Upper lobe of left lung (tissue), 6 donors: ENCODE data around the gene CDK4. TPM values are rescaled to one million over a fixed set of nuclear protein-coding genes. Genes with fewer than 3 reads are reported as not detected.
"Not testable (repeated sequence)": the region's sequence is repeated elsewhere in the genome, so short reads cannot be mapped to it uniquely, and the experiment has no call there.

Source experiments
- ATAC-seq, 2 donors: fragments of 200-7000 bp; cut with Tn5 transposase; one replicate each; pipeline ENCODE4 v1.9.1; 2022; ENCODE audit warnings: mild to moderate bottlenecking in 2 of 2, moderate library complexity in 2 of 2; ENCODE audit not compliant: low FRiP score in 2 of 2
- DNase-seq, 2 donors: peaks; one replicate each; pipeline ENCODE4 v3.0.0-alpha.2; 2019 to 2020
- H3K27ac ChIP-seq, 4 donors: fragments of 200-600 bp; sonication (generic); one replicate each; pipeline ENCODE4 v1.5.1; 2016 to 2019
- H3K27me3 ChIP-seq, 4 donors: fragments of 200-600 bp; sonication (generic); one replicate each; pipeline ENCODE4 v1.5.1; 2017 to 2019
- H3K36me3 ChIP-seq, 4 donors: fragments of 200-600 bp; sonication (generic); one replicate each; pipeline ENCODE4 v1.5.1; 2016 to 2019
- H3K4me1 ChIP-seq, 4 donors: fragments of 200-600 bp; sonication (generic); one replicate each; pipeline ENCODE4 v1.5.1; 2018 to 2019
- H3K4me3 ChIP-seq, 4 donors: fragments of 200-600 bp; sonication (generic); one replicate each; pipeline ENCODE4 v1.5.1; 2017 to 2019; ENCODE audit warnings: mild to moderate bottlenecking in 2 of 4, moderate library complexity in 1 of 4
- H3K9me3 ChIP-seq, 4 donors: fragments of 200-600 bp; sonication (generic); one replicate each; pipeline ENCODE4 v1.5.1; 2018 to 2019
- EP300 ChIP-seq, 4 donors: sonication (generic); formaldehyde crosslinking; IDR thresholded peaks; one replicate each; pipeline ENCODE4 v1.5.1; 2017; ENCODE audit warnings: antibody characterized with exemption in 4 of 4, control low read depth in 2 of 4
- POLR2A ChIP-seq, 4 donors: fragments of 450-650 bp; IDR thresholded peaks; one replicate each; pipeline ENCODE4 v1.5.1; 2016 to 2017; ENCODE audit warnings: antibody characterized with exemption in 4 of 4, mild to moderate bottlenecking in 2 of 4
- POLR2AphosphoS5 ChIP-seq, 2 donors: sonication (generic); formaldehyde crosslinking; IDR thresholded peaks; one replicate each; pipeline ENCODE4 v1.5.1; 2017; ENCODE audit warnings: antibody characterized with exemption in 2 of 2
- WGBS, 2 donors: methylation state at CpG; one replicate each; pipeline ENCODE4 v1.1.5; 2017 to 2018; 5-methylcytosine and 5-hydroxymethylcytosine counted together
- total RNA-seq, 6 donors: library from RNA; depleted of rRNA in 4 of 6; stranded (reverse); fragments of >200 nt in 4 of 6; gene quantifications; one replicate each; pipeline versions ENCODE4 v1.1.0 to v1.2.1, GENCODE V29; 2016 to 2021
- TF ChIP-seq, protein P1 (sequence below), 6 experiments: fragments of 450-650 bp in 4 of 6; fragments of 200-600 bp in 2 of 6; sonication (generic) in 2 of 6; IDR thresholded peaks; one replicate each; pipeline ENCODE4 v1.5.1; 2016 to 2019; ENCODE audit warnings: antibody characterized with exemption in 6 of 6
- donor health status: DM: no; HTN: no; CAD: no; lungs with moderate emphysema.
- donor health status: DM: no; HTN: yes; CAD: no; lungs with severe emphysema.

CDK4 gene
- total RNA-seq, 6 donors from 2014 or later = 38.5 to 109 (median 62.5) TPM

DNA sequence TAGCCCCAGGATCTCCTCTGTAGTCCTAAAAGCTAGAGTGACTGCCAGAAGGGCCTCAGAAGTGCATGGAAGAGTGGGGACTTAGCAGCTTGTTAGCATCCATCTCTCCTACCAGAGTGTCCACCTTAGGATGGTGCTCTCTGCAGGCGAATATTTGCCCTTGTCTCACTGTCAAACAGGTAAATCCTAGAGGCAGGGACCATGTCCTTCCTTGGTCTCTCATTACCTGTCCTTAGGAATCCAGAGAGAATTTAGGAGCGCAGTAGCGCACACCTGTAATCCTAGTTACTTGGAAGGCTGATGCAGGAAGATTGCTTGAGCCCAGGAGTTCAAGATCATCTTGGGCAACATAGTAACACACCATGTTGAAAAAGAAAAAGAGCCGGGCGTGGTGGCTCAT lies 35.0 kb downstream of the CDK4 start:
- H3K4me1 ChIP-seq = no peaks in the 10 kb centered on the region
- no peaks in the 10 kb centered on the region for H3K9me3 ChIP-seq
- peaks cover 33 to 100% (median 65%) of the 10 kb centered on the region in 4 donors for H3K36me3 ChIP-seq
- no peak overlapping the region for H3K4me3 ChIP-seq
- 95 to 97% methylated on average over 5 of the region's 5 CpGs for WGBS, 2 donors
- DNase-seq (no peak), ATAC-seq (no peak)
- H3K27ac ChIP-seq = no peak overlapping the region
- no peaks in the 10 kb centered on the region for H3K27me3 ChIP-seq
- TF ChIP-seq POLR2AphosphoS5 (IDR thresholded peaks at IDR 0.05) = no peak

DNA sequence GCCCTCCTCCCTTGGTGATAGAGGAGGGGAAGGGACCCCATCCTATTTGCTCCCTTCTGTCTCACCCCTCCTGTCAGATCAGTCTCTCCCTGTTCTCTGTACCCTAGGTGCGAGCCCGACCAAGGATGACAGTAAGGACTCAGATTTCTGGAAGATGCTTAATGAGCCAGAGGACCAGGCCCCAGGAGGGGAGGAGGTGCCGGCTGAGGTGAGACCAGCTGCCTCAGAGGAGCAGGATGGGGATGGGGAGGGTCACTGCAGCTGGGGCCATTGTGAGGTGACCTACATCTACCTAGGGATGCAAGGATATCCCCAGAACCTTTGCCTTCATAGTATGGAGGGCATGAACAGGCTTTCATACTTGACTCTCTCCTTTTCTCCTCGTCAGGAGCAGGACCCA lies 35.8 kb downstream of the CDK4 start:
- 96 to 100% methylated on average over 1 to 4 of the region's 4 CpGs for WGBS, 2 donors
- TF ChIP-seq POLR2A (IDR thresholded peaks at IDR 0.05) (no peak), EP300 (IDR thresholded peaks at IDR 0.05) (no peak), POLR2AphosphoS5 (IDR thresholded peaks at IDR 0.05) (no peak)
- TF ChIP-seq, protein P1, sequence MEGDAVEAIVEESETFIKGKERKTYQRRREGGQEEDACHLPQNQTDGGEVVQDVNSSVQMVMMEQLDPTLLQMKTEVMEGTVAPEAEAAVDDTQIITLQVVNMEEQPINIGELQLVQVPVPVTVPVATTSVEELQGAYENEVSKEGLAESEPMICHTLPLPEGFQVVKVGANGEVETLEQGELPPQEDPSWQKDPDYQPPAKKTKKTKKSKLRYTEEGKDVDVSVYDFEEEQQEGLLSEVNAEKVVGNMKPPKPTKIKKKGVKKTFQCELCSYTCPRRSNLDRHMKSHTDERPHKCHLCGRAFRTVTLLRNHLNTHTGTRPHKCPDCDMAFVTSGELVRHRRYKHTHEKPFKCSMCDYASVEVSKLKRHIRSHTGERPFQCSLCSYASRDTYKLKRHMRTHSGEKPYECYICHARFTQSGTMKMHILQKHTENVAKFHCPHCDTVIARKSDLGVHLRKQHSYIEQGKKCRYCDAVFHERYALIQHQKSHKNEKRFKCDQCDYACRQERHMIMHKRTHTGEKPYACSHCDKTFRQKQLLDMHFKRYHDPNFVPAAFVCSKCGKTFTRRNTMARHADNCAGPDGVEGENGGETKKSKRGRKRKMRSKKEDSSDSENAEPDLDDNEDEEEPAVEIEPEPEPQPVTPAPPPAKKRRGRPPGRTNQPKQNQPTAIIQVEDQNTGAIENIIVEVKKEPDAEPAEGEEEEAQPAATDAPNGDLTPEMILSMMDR (IDR thresholded peaks at IDR 0.05) = no peak
- H3K36me3 ChIP-seq = peaks cover 33 to 98% (median 61%) of the 10 kb centered on the region in 4 donors
- no peaks in the 10 kb centered on the region for H3K27me3 ChIP-seq
- DNase-seq = no peak
- no peak overlapping the region for H3K4me3 ChIP-seq
- no peak overlapping the region for H3K27ac ChIP-seq
- no peaks in the 10 kb centered on the region for H3K9me3 ChIP-seq
- ATAC-seq = no peak
- no peaks in the 10 kb centered on the region for H3K4me1 ChIP-seq

DNA sequence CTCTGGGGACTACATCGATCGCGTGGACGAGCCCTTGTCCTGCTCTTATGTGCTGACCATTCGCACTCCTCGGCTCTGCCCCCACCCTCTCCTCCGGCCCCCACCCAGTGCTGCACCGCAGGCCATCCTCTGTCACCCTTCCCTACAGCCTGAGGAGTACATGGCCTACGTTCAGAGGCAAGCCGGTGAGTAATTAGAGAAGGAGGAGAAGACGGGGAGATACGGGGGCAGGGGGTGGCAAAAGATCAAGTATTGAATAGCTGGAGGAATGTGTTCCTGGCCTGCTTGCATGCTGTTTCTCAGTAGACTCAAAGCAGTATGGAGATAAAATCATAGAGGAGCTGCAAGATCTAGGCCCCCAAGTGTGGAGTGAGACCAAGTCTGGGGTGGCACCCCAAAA lies 36.3 kb downstream of the CDK4 start:
- H3K27me3 ChIP-seq = no peaks in the 10 kb centered on the region
- no peak overlapping the region for H3K27ac ChIP-seq
- H3K4me1 ChIP-seq = no peaks in the 10 kb centered on the region
- WGBS, 2 donors = 97% methylated on average over 12 of the region's 12 CpGs
- ATAC-seq = no peak
- H3K4me3 ChIP-seq = no peak overlapping the region
- TF ChIP-seq, protein P1 (IDR thresholded peaks at IDR 0.05) = no peak
- no peak for TF ChIP-seq POLR2A (IDR thresholded peaks at IDR 0.05)
- TF ChIP-seq POLR2AphosphoS5 (IDR thresholded peaks at IDR 0.05) = no peak
- no peak for TF ChIP-seq EP300 (IDR thresholded peaks at IDR 0.05)
- peaks cover 33 to 93% (median 56%) of the 10 kb centered on the region in 4 donors for H3K36me3 ChIP-seq
- no peak for DNase-seq
- no peaks in the 10 kb centered on the region for H3K9me3 ChIP-seq

DNA sequence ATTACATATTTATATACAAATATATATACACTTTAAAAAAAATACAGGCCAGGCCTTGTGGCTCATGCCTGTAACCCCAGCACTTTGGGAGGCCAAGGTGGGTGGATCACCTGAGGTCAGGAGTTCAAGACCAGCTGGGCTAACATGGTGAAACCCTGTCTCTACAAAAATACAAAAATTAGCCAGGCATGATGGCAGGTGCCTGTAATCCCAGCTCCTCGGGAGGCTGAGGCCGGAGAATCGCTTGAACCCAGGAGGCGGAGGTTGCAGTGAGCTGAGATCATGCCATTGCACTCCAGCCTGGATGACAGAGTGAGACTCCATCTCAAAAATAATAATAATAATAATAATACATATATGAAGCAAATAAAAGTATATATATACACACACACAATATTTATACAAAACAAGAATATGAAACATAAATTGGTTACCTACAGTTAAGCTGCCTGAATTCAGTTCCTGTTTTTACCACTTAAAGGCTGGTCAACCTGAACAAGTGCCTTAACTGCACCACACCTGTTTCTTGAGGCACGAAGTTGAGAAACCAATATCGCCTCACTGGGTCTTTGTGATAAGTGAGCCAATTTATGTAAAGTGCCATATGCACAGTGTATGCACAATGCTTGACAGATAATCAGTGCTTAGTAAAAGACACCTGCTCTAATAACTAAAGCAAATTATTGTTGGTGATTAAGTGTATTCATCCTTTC lies 36.9 kb downstream of the CDK4 start:
- 92 to 97% methylated on average over 6 of the region's 6 CpGs for WGBS, 2 donors
- ATAC-seq, DNase-seq, H3K9me3 ChIP-seq, H3K27me3 ChIP-seq, H3K4me3 ChIP-seq, H3K27ac ChIP-seq, H3K4me1 ChIP-seq: not testable (repeated sequence)
- H3K36me3 ChIP-seq = peaks cover 33 to 91% (median 50%) of the 10 kb centered on the region in 4 donors

DNA sequence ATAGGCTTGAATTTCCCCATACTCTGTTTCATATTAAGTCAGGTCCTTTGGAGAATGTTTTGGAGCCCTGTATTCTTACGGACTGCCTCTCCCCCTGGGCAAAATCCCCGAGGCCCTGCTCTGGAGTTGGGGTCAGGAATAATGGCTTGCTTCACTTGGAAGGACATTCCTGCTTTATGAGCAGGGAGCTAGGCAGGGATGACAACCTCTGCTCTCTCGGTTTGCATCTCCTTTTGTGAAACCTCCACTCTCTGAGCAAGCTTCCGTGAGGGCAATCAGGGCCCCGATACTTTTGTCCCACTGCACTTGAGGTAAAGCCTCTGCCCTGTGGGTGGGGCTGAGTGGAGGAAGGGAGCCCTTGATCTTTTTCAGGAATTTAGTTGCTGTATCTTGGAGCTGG lies 38.9 kb downstream of the CDK4 start:
- no peak for DNase-seq
- TF ChIP-seq POLR2A (IDR thresholded peaks at IDR 0.05) (no peak), EP300 (IDR thresholded peaks at IDR 0.05) (no peak), POLR2AphosphoS5 (IDR thresholded peaks at IDR 0.05) (no peak)
- TF ChIP-seq, protein P1 (IDR thresholded peaks at IDR 0.05) = no peak
- Histone ChIP-seq H3K4me1 (no peaks in the 10 kb centered on the region), H3K36me3 (peaks cover 18 to 76% (median 32%) of the 10 kb centered on the region in 4 donors), H3K27me3 (no peaks in the 10 kb centered on the region), H3K9me3 (no peaks in the 10 kb centered on the region), H3K27ac (no peak overlapping the region), H3K4me3 (no peak overlapping the region)
- WGBS, 2 donors = 96 to 100% methylated on average over 4 to 5 of the region's 5 CpGs
- ATAC-seq = no peak

DNA sequence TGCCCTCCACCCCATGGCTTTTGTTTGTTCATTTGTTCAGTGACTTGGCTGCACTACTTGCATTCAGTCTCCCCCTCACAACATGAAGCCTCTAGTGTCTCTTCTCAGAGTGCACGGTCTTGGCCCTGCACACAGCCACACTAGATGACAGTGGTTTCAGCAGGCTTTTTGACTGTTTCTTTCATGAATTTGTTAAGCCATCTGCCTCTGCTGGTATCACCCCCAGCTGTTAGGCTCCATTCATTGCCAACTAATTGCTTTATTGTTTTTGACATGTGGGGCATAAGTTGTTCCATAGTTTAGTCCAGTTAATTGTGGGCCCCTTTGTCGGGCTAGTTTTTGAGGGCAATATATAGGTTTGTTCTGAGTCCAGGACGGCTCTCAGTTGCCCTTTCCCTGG lies 39.4 kb downstream of the CDK4 start:
- Histone ChIP-seq H3K4me3 (no peak overlapping the region), H3K27ac (no peak overlapping the region), H3K4me1 (no peaks in the 10 kb centered on the region), H3K27me3 (no peaks in the 10 kb centered on the region), H3K9me3 (no peaks in the 10 kb centered on the region), H3K36me3 (peaks cover 13 to 76% (median 28%) of the 10 kb centered on the region in 4 donors)
- 96 to 100% methylated on average over 3 of the region's 3 CpGs for WGBS, 2 donors
- TF ChIP-seq POLR2A (IDR thresholded peaks at IDR 0.05) = no peak
- TF ChIP-seq EP300 (IDR thresholded peaks at IDR 0.05) = no peak
- TF ChIP-seq POLR2AphosphoS5 (IDR thresholded peaks at IDR 0.05) = no peak
- TF ChIP-seq, protein P1 (IDR thresholded peaks at IDR 0.05) = no peak
- no peak for DNase-seq
- ATAC-seq = no peak
